HepG2 (cell line): ENCODE data around the gene SPIB. TPM values are rescaled to one million over a fixed set of nuclear protein-coding genes. Genes with fewer than 3 reads are reported as not detected.

Experiments
- CREBL2 ChIP-seq: sonication (generic); formaldehyde crosslinking; IDR thresholded peaks from 2 replicates; pipeline ENCODE4 v1.8.1; 2023; ENCODE audit warnings: missing genetic modification reagents, mild to moderate bottlenecking, borderline replicate concordance
- GATA4 ChIP-seq: sonication (generic); IDR thresholded peaks from 2 replicates; pipeline ENCODE4 v1.6.1; 2016; ENCODE audit warnings: antibody characterized with exemption, low read depth, borderline replicate concordance
- GMEB1 ChIP-seq: sonication (generic); formaldehyde crosslinking; IDR thresholded peaks from 2 replicates; pipeline ENCODE4 v1.5.1; 2020; ENCODE audit warnings: missing genetic modification reagents, mild to moderate bottlenecking, borderline replicate concordance
- GMEB2 ChIP-seq: IDR thresholded peaks from 2 replicates; pipeline ENCODE4 v1.6.1; 2016; ENCODE audit warnings: missing biosample characterization, missing genetic modification reagents, low read depth
- KDM5A ChIP-seq: fragments of 200-600 bp; sonication (generic); IDR thresholded peaks from 2 replicates; pipeline ENCODE4 v1.7.0; 2018; ENCODE audit warnings: antibody characterized with exemption, mild to moderate bottlenecking, low read length, borderline replicate concordance
- NCOR1 ChIP-seq: fragments of 200-600 bp; sonication (generic); IDR thresholded peaks from 2 replicates; pipeline ENCODE4 v1.7.0; 2017; ENCODE audit warnings: antibody characterized with exemption, low read length, borderline replicate concordance
- PBX3 ChIP-seq: sonication (generic); formaldehyde crosslinking; IDR thresholded peaks from 2 replicates; pipeline ENCODE4 v1.8.1; 2023; ENCODE audit warnings: missing genetic modification reagents, inconsistent platforms, borderline replicate concordance
- PRDM10 ChIP-seq: sonication (generic); formaldehyde crosslinking; IDR thresholded peaks from 2 replicates; pipeline ENCODE4 v1.4.0; 2020; ENCODE audit warnings: low read depth, missing genetic modification reagents
- ZBTB20 ChIP-seq: sonication (generic); formaldehyde crosslinking; IDR thresholded peaks from 2 replicates; pipeline ENCODE4 v1.8.1; 2023; ENCODE audit warnings: missing genetic modification reagents, low read depth, mild to moderate bottlenecking, borderline replicate concordance
- ZBTB43 ChIP-seq: sonication (generic); formaldehyde crosslinking; conservative IDR thresholded peaks from 2 replicates; pipeline ENCODE4 v1.4.0; 2020; ENCODE audit warnings: missing genetic modification reagents
- ZFX ChIP-seq: sonication (generic); formaldehyde crosslinking; IDR thresholded peaks from 2 replicates; pipeline ENCODE4 v1.4.0; 2020; ENCODE audit warnings: mild to moderate bottlenecking, low read depth, missing genetic modification reagents, moderate library complexity
- ZNF143 ChIP-seq: sonication (generic); formaldehyde crosslinking; IDR thresholded peaks from 2 replicates; pipeline ENCODE4 v1.4.0; 2020; ENCODE audit warnings: missing genetic modification reagents
- ZNF350 ChIP-seq: sonication (generic); formaldehyde crosslinking; IDR thresholded peaks from 2 replicates; pipeline ENCODE4 v1.4.0; 2020; ENCODE audit warnings: mild to moderate bottlenecking, low read depth, missing genetic modification reagents, borderline replicate concordance
- ZNF576 ChIP-seq: sonication (generic); formaldehyde crosslinking; IDR thresholded peaks from 2 replicates; pipeline ENCODE4 v1.4.0; 2020; ENCODE audit warnings: mild to moderate bottlenecking, missing genetic modification reagents
- ZNF629 ChIP-seq: sonication (generic); formaldehyde crosslinking; conservative IDR thresholded peaks from 2 replicates; pipeline ENCODE4 v1.5.0; 2020; ENCODE audit warnings: missing genetic modification reagents
- polyA plus RNA-seq, 8 experiments: library from polyadenylated mRNA; depleted of rRNA in 3 of 8; stranded (reverse) in 7 of 8; unstranded in 1 of 8; fragments of >200 nt; fragmentation: Illumina TruSeq in 4 of 8; extraction: Trizol in 4 of 8; gene quantifications; 2 replicates each; pipeline versions ENCODE4 v1.2.1 to v1.2.3, GENCODE V29; 2011 to 2016; ENCODE audit warnings: low read depth in 4 of 8, missing spikeins in 1 of 8, mixed read lengths in 1 of 8; ENCODE audit not compliant: insufficient read depth in 1 of 8
- total RNA-seq, 5 experiments: library from RNA; depleted of rRNA; stranded (reverse); fragments of >200 nt; fragmentation: Illumina TruSeq; extraction: Trizol; gene quantifications; 2 replicates each; pipeline ENCODE4 v1.2.3, GENCODE V29; 2016; ENCODE audit warnings: low read depth in 1 of 5

SPIB gene
- total and polyA plus RNA-seq, 2 of the 13 experiments (the other 11 are each of a cell fraction or from before 2014, with no cell fraction given), result 0.04 TPM; not detected in 1

GRCh38 chr19:50383852-50384684 is 34.7 kb upstream of the SPIB start, which contains the start of gene POLD1 (continued):
- TF ChIP-seq NCOR1, result no peak
- TF ChIP-seq ZFX (CRISPR knock-in tag), result peak; percentile 82
- TF ChIP-seq ZNF576 (CRISPR knock-in tag), result no peak
- peak; percentile 78; the same call in 1 of the 2 replicates for TF ChIP-seq CREBL2 (CRISPR knock-in tag)
- 0 out of 2 replicates have a peak, but pooled peaks have one; percentile 26 for TF ChIP-seq ZNF350
- peak; percentile 82 for TF ChIP-seq GMEB2 (CRISPR knock-in tag)
- TF ChIP-seq ZNF143 (CRISPR knock-in tag), result peak; percentile 37; the same call in 1 of the 2 replicates
- TF ChIP-seq KDM5A, result peak; percentile 85; the same call in 1 of the 2 replicates
- TF ChIP-seq GMEB1 (CRISPR knock-in tag), result peak; percentile 97
- TF ChIP-seq ZBTB20 (CRISPR knock-in tag), result peak; percentile 37; the same call in 1 of the 2 replicates
- no peak for TF ChIP-seq PRDM10
- no peak for TF ChIP-seq ZNF629 (CRISPR knock-in tag)
- TF ChIP-seq PBX3 (CRISPR knock-in tag), result 0 out of 2 replicates have a peak, but pooled peaks have one; percentile 49
- TF ChIP-seq ZBTB43 (CRISPR knock-in tag), result 0 out of 2 replicates have a peak, but pooled peaks have one; percentile 15
- TF ChIP-seq GATA4, result no peak
